ENCODE measurements around the gene AP1M1. TPM values are rescaled to one million over a fixed set of nuclear protein-coding genes. Genes with fewer than 3 reads are reported as not detected.

The AP1M1 gene
- total and polyA plus RNA-seq, 2 of the 4 experiments (the other 2 are of a cell fraction): 85.1 to 99.1 TPM

DNA sequence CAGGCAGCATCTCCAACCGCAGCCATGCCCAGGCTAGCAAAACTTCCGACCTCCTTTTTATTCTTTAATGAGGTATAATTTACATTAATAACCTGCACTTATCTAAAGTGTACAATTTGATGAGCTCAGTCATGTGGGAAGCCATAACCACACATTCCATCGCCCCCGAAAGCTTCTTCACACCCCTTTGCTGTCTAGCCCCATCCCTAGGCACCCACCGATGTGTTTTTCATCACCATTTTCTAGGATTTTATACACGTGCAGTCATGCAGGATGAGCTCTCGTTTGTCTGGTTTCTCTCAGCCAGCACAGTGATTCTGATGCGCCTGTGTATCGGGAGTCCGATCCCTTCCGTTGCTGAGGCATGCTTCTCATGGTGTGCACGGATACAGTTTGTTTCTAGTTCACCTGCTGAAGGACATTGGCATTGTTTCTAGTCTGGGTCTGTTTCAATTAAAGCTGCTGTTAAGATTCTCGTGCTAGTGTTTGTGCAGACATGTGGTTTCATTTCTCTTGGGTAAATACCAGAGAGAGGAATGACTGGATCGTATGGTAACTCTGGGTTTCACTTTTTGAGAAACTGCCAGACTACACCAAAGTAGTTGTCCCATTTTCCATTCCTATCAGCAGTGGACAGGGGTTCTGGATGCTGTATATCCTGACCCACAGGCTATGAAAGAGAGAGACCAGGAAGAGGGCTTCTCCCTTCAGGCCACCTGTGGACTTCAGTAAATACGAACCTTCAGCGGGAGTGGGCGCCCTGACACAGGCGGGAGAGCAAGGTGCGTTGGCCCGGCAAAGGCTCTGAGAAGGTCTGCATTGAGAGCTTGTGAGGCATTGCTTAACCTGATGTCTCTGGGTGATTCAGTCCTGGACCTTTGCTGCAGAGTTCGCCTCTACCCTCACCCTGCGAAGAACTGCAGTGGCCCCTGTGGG, 4.9 kb downstream of the AP1M1 start:
- H2BK15ac ChIP-seq (ENCODE audit: low read depth, low read length): no peak overlapping the region
- no peak for TF ChIP-seq MAZ (IDR thresholded peaks at IDR 0.05; ENCODE audit: borderline replicate concordance, low read depth, low read length)
- no peak for TF ChIP-seq FOS (IDR thresholded peaks at IDR 0.05; ENCODE audit: low read depth, low read length)
- TF ChIP-seq NFE2L2 (IDR thresholded peaks at IDR 0.05; ENCODE audit: low read depth, low read length): no peak
- no peak for TF ChIP-seq MXI1 (IDR thresholded peaks at IDR 0.05; ENCODE audit: borderline replicate concordance, low read depth, low read length)
- no peak for TF ChIP-seq RAD21 (IDR thresholded peaks at IDR 0.05; ENCODE audit: low read length)
- no peak for TF ChIP-seq RCOR1 (IDR thresholded peaks at IDR 0.05; ENCODE audit: insufficient replicate concordance, low read length)
- TF ChIP-seq, protein P1, sequence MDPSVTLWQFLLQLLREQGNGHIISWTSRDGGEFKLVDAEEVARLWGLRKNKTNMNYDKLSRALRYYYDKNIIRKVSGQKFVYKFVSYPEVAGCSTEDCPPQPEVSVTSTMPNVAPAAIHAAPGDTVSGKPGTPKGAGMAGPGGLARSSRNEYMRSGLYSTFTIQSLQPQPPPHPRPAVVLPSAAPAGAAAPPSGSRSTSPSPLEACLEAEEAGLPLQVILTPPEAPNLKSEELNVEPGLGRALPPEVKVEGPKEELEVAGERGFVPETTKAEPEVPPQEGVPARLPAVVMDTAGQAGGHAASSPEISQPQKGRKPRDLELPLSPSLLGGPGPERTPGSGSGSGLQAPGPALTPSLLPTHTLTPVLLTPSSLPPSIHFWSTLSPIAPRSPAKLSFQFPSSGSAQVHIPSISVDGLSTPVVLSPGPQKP (IDR thresholded peaks at IDR 0.05; ENCODE audit: borderline replicate concordance, low read depth, low read length): no peak
- TF ChIP-seq BHLHE40 (IDR thresholded peaks at IDR 0.05; ENCODE audit: low read depth, low read length): no peak
- no peak for TF ChIP-seq MAFK (IDR thresholded peaks at IDR 0.05; ENCODE audit: low read depth, low read length)
- H3K4me3 ChIP-seq (ENCODE audit: insufficient read depth, low read depth, low read length): no peak overlapping the region
- H4K5ac ChIP-seq (ENCODE audit: low read depth, low read length): no peak overlapping the region
- H3K36me3 ChIP-seq (ENCODE audit: control insufficient read depth, insufficient read depth, low read length): peaks cover 59% of the 10 kb centered on the region
- H4K20me1 ChIP-seq (ENCODE audit: insufficient read depth, low read length): peaks cover 47% of the 10 kb centered on the region
- H4K8ac ChIP-seq (ENCODE audit: low read depth in 2 of 2, low read length in 2 of 2): no peak overlapping the region
- peaks cover 27 to 81% of the 10 kb centered on the region in 2 experiments for H3K79me1 ChIP-seq (ENCODE audit: low read depth in 1 of 2, low read length in 2 of 2)
- H2BK120ac ChIP-seq (ENCODE audit: low read depth, low read length): no peak overlapping the region
- H3K14ac ChIP-seq (replicated peaks; ENCODE audit: low read depth, low read length): no peak overlapping the region
- H4K91ac ChIP-seq (ENCODE audit: insufficient read depth, low read depth, low read length): no peak overlapping the region
- H3K56ac ChIP-seq (ENCODE audit: extremely low read depth, insufficient read depth, low read length): no peak overlapping the region
- H3K4me1 ChIP-seq (ENCODE audit: control insufficient read depth, insufficient read depth, low read length): peaks cover 11% of the 10 kb centered on the region
- DNase-seq (no peak), ATAC-seq (ENCODE audit: low read depth) (no peak)
- H2BK20ac ChIP-seq (ENCODE audit: low read depth, low read length): no peak overlapping the region
- peak overlapping the region; percentile 6 for H2AK9ac ChIP-seq (replicated peaks; ENCODE audit: low read depth, low read length, poor library complexity)
- H3K23ac ChIP-seq (ENCODE audit: low read depth, low read length): no peak overlapping the region
- no peak overlapping the region for H3K27ac ChIP-seq (ENCODE audit: insufficient read depth, low read length)
- no peak overlapping the region for H2AFZ ChIP-seq (replicated peaks; ENCODE audit: low read length, poor library complexity)
- no peak overlapping the region for H3K4me2 ChIP-seq (ENCODE audit: low read depth, low read length)
- dilution Hi-C loops (cut with HindIII; ENCODE audit: low sequenced_read_pairs, unreplicated experiment): no loop called here
- H3K18ac ChIP-seq (ENCODE audit: low read depth, low read length): no peak overlapping the region
- peaks cover 24% of the 10 kb centered on the region for H3K9me1 ChIP-seq (ENCODE audit: insufficient read depth, low read length)
- H3K9me3 ChIP-seq (ENCODE audit: control insufficient read depth, insufficient read depth, low read length): no peaks in the 10 kb centered on the region
- intact Hi-C loops (cut with micrococcal nuclease): no loop called here
- no peak overlapping the region for H3K4ac ChIP-seq (ENCODE audit: low read depth, low read length)
- no peak overlapping the region for H2BK5ac ChIP-seq (ENCODE audit: low read depth, low read length, poor library complexity, severe bottlenecking)
- in situ Hi-C loops (cut with MboI; ENCODE audit: low sequenced_read_pairs): no loop called here
- H3K27me3 ChIP-seq (ENCODE audit: control insufficient read depth, insufficient read depth, low read length): no peaks in the 10 kb centered on the region
- ChIA-PET POLR2A (ENCODE audit: unreplicated experiment) (no interaction called here), CTCF (no interaction called here)
- BruUV-seq (replicated peaks): no TSS peak
- no peak overlapping the region for H2AK5ac ChIP-seq (ENCODE audit: low read depth, low read length)
- H3K9ac ChIP-seq (ENCODE audit: low read depth, low read length): no peak overlapping the region
- WGBS, 2 experiments (ENCODE audit: extremely low coverage in 2 of 2, insufficient read length in 1 of 2): 94% methylated on average over 10 of the region's 22 CpGs; no CpG with 5 or more reads in 1 of the 2 experiments

Measured in IMR-90 (cell line).